Measurements from ENCODE around the gene FIS1. TPM values are rescaled to one million over a fixed set of nuclear protein-coding genes. Genes with fewer than 3 reads are reported as not detected.

Gene FIS1
- total and polyA plus RNA-seq, 9 donors: 83.2 to 262 (median 178) TPM

DNA sequence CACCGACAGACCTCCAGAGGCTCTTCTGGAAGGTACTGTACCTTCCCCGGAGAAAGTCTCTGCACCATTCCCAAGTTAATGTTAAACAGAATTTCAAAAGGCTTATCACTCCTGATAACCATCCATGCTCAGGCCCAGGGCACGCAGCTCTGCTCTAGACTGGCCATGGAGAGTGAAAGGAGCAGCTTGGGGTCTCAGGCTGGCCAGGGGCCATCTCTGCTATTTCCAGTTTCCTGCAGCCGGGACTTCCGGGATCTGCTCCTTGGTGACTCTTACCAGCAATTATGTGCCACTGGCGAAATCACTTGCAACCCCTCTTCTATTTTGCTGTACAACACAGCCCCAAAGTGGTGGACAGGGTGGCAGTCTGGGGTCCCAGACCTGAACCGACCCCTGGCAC is 13.2 kb downstream of the FIS1 start:
- Histone ChIP-seq H3K27ac (no peak overlapping the region), H3K27me3 (no peaks in the 10 kb centered on the region), H3K36me3 (no peaks in the 10 kb centered on the region), H3K9me3 (no peaks in the 10 kb centered on the region), H3K4me1 (ENCODE audit: insufficient read depth) (peaks cover 3% of the 10 kb centered on the region), H3K4me3 (no peak overlapping the region)
- TF ChIP-seq EP300 (IDR thresholded peaks at IDR 0.05): no peak
- TF ChIP-seq, protein P1, sequence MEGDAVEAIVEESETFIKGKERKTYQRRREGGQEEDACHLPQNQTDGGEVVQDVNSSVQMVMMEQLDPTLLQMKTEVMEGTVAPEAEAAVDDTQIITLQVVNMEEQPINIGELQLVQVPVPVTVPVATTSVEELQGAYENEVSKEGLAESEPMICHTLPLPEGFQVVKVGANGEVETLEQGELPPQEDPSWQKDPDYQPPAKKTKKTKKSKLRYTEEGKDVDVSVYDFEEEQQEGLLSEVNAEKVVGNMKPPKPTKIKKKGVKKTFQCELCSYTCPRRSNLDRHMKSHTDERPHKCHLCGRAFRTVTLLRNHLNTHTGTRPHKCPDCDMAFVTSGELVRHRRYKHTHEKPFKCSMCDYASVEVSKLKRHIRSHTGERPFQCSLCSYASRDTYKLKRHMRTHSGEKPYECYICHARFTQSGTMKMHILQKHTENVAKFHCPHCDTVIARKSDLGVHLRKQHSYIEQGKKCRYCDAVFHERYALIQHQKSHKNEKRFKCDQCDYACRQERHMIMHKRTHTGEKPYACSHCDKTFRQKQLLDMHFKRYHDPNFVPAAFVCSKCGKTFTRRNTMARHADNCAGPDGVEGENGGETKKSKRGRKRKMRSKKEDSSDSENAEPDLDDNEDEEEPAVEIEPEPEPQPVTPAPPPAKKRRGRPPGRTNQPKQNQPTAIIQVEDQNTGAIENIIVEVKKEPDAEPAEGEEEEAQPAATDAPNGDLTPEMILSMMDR (IDR thresholded peaks at IDR 0.05): no peak
- no peak for TF ChIP-seq POLR2A (IDR thresholded peaks at IDR 0.05)
- WGBS, 3 donors: 71 to 74% (median 74%) methylated on average over 7 of the region's 7 CpGs
- no peak for DNase-seq
- intact Hi-C loops (cut with DNase I): no loop called here

DNA sequence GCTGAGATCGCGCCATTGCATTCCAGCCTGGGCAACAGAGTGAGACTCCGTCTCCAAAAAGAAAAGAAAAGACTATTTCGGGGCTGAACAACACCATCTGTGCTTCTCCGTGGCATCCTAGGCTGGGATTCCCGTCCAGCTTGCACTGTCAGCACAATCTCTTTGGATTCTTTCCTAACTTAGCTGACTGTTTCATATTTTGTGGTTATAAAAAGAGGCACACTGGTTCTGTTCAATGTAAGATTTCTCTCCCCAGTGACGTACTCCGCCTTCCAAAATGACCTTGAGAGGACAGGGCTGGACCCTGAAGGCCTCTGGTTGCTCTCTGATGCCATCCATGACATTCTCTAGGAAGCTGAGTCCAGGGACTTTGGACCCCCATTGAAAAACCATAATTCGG is 18.2 kb downstream of the FIS1 start:
- Histone ChIP-seq H3K9me3 (no peaks in the 10 kb centered on the region), H3K4me1 (ENCODE audit: insufficient read depth) (no peaks in the 10 kb centered on the region), H3K27me3 (no peaks in the 10 kb centered on the region), H3K36me3 (no peaks in the 10 kb centered on the region), H3K27ac (no peak overlapping the region), H3K4me3 (no peak overlapping the region)
- TF ChIP-seq EP300 (IDR thresholded peaks at IDR 0.05) (no peak), POLR2A (IDR thresholded peaks at IDR 0.05) (no peak)
- TF ChIP-seq, protein P1 (IDR thresholded peaks at IDR 0.05): no peak
- no peak for DNase-seq
- intact Hi-C loops (cut with DNase I): no loop called here
- 48 to 69% (median 49%) methylated on average over 9 of the region's 9 CpGs for WGBS, 3 donors

DNA sequence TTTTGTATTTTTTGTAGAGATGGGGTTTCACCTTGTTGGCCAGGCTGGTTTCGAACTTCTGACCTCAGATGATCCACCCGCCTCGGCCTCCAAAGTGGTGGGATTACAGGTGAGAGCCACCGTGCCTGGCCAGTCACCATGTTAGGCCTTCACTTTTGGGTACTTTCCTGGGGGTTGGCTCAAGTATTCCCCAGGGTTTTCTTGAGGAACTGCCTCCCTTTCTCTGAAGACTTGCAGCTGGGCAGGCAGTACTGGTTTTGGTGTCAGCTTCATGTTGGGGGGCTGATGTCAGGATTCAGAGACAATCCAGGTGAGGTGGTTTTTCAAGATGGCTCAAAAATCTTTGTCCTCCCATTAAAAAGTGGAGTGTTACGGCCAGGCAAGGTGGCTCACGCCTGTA is 19.2 kb downstream of the FIS1 start:
- Histone ChIP-seq H3K27me3 (no peaks in the 10 kb centered on the region), H3K36me3 (no peaks in the 10 kb centered on the region), H3K4me3 (no peak overlapping the region), H3K27ac (no peak overlapping the region), H3K4me1 (ENCODE audit: insufficient read depth) (no peaks in the 10 kb centered on the region), H3K9me3 (no peaks in the 10 kb centered on the region)
- no peak for DNase-seq
- no peak for TF ChIP-seq EP300 (IDR thresholded peaks at IDR 0.05)
- no peak for TF ChIP-seq POLR2A (IDR thresholded peaks at IDR 0.05)
- TF ChIP-seq, protein P1 (IDR thresholded peaks at IDR 0.05): no peak
- intact Hi-C loops (cut with DNase I): no loop called here
- WGBS, 3 donors: 92 to 98% (median 94%) methylated on average over 6 of the region's 6 CpGs

DNA sequence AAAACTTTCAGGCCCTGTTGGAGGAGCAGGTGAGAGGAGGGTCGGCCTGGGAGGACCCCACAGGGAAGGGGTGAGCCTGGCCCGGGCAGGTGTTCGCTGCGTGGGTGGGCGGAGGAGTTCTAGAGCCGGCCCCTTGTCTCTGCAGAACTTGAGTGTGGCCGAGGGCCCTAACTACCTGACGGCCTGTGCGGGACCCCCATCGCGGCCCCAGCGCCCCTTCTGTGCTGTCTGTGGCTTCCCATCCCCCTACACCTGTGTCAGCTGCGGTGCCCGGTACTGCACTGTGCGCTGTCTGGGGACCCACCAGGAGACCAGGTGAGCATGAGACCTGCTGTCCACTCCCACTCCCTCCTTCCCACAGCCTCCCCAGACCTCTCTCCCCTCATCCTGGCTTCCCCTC is 21.4 kb downstream of the FIS1 start:
- Histone ChIP-seq H3K27ac (no peak overlapping the region), H3K27me3 (no peaks in the 10 kb centered on the region), H3K4me1 (ENCODE audit: insufficient read depth) (peaks cover 6% of the 10 kb centered on the region), H3K9me3 (no peaks in the 10 kb centered on the region), H3K36me3 (no peaks in the 10 kb centered on the region), H3K4me3 (no peak overlapping the region)
- WGBS, 3 donors: 89 to 93% (median 93%) methylated on average over 15 of the region's 15 CpGs
- TF ChIP-seq POLR2A (IDR thresholded peaks at IDR 0.05) (no peak), EP300 (IDR thresholded peaks at IDR 0.05) (no peak)
- no peak for DNase-seq
- intact Hi-C loops (cut with DNase I): no loop called here

DNA sequence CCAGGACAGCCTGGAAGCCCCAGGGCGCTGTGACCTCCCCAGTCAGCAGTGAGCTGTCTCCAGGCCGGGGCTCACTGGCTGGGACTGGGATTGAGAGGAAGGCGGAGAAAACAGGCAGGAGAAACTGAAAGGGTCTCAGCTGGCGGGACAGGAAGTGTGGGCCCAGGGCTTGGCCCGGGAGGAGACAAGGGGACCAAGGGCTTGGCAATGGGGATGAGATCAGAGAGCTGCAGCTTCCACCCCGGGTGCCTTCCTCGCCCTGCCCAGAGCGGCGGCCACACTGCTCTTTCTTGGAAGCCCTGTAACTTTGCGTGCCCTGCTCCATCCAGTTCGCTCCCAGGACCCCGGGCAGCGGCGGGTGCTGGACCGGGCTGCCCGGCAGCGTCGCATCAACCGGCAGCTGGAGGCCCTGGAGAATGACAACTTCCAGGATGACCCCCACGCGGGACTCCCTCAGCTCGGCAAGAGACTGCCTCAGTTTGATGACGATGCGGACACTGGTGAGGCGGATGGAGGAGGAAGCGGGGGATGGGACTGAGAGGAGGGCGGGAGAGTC is 22.5 kb downstream of the FIS1 start:
- TF ChIP-seq EP300 (IDR thresholded peaks at IDR 0.05): no peak
- no peak for TF ChIP-seq POLR2A (IDR thresholded peaks at IDR 0.05)
- TF ChIP-seq, protein P1 (IDR thresholded peaks at IDR 0.05): no peak
- no peaks in the 10 kb centered on the region for H3K36me3 ChIP-seq
- H3K9me3 ChIP-seq: no peaks in the 10 kb centered on the region
- no peak overlapping the region for H3K4me3 ChIP-seq
- no peaks in the 10 kb centered on the region for H3K27me3 ChIP-seq
- no peak overlapping the region for H3K27ac ChIP-seq
- intact Hi-C loops (cut with DNase I): no loop called here
- DNase-seq: no peak
- peaks cover 6% of the 10 kb centered on the region for H3K4me1 ChIP-seq (ENCODE audit: insufficient read depth)
- WGBS, 3 donors: 86 to 88% (median 87%) methylated on average over 27 of the region's 27 CpGs
